Neural cell (in vitro differentiated cells): ENCODE measurements around the gene MAP2K4. TPM values are rescaled to one million over a fixed set of nuclear protein-coding genes. Genes with fewer than 3 reads are reported as not detected.
A peak's percentile ranks its signal among the peaks of the same experiment; 100 is the strongest.

Experiments used
- H2AFZ ChIP-seq: fragments of 200-600, 300-800 bp; sonication (generic), shearing (Covaris generic); 2 replicates; pipeline ENCODE4 v1.6.0; 2014; ENCODE audit warnings: low read depth, mild to moderate bottlenecking, antibody characterized with exemption, low read length, moderate library complexity
- H3F3A ChIP-seq: fragments of 200-600 bp; shearing (Covaris generic); 2 replicates; pipeline ENCODE4 v1.6.1; 2016; ENCODE audit warnings: mild to moderate bottlenecking, moderate library complexity, mixed read lengths, antibody characterized with exemption, low read length; ENCODE audit not compliant: insufficient read depth, poor library complexity, severe bottlenecking
- H3K27ac ChIP-seq: fragments of 200-600, 300-800 bp; sonication (generic), shearing (Covaris generic); 2 replicates; pipeline ENCODE4 v1.5.1; 2014; ENCODE audit warnings: mild to moderate bottlenecking, low read length, moderate library complexity
- H3K27me3 ChIP-seq: fragments of 300-800, 200-600 bp; sonication (generic), shearing (Covaris generic); 2 replicates; pipeline ENCODE4 v1.6.0; 2014; ENCODE audit warnings: mild to moderate bottlenecking, low read depth, low read length, moderate library complexity; ENCODE audit not compliant: insufficient read depth
- H3K36me3 ChIP-seq: fragments of 300-800, 200-600 bp; sonication (generic), shearing (Covaris generic); 2 replicates; pipeline ENCODE4 v1.5.1; 2014; ENCODE audit warnings: mild to moderate bottlenecking, antibody characterized with exemption, low read length, moderate library complexity; ENCODE audit not compliant: insufficient read depth
- H3K4me2 ChIP-seq: fragments of 300-800, 200-600 bp; sonication (generic), shearing (Covaris generic); 2 replicates; pipeline ENCODE4 v1.6.0; 2014; ENCODE audit warnings: mild to moderate bottlenecking, low read length
- H3K4me3 ChIP-seq: fragments of 300-800, 200-600 bp; sonication (generic), shearing (Covaris generic); 2 replicates; pipeline ENCODE4 v1.5.1; 2014; ENCODE audit warnings: mild to moderate bottlenecking, low read length, moderate library complexity
- H3K79me2 ChIP-seq: fragments of 200-600 bp; shearing (Covaris generic); replicated peaks from 2 replicates; pipeline ENCODE4 v1.6.0; 2014; ENCODE audit warnings: mild to moderate bottlenecking, low read length, moderate library complexity; ENCODE audit not compliant: insufficient read depth
- H3K9ac ChIP-seq: fragments of 300-800, 200-600 bp; sonication (generic), shearing (Covaris generic); 2 replicates; pipeline ENCODE4 v1.6.1; 2016; ENCODE audit warnings: mild to moderate bottlenecking, low read length, mixed read lengths
- H3K9me2 ChIP-seq: fragments of 200-600 bp; shearing (Covaris generic); 2 replicates; pipeline ENCODE4 v1.6.1; 2016; ENCODE audit warnings: mild to moderate bottlenecking, low read length, mixed read lengths; ENCODE audit not compliant: insufficient read depth
- H3K9me3 ChIP-seq: fragments of 200-600, 300-800 bp; sonication (generic), shearing (Covaris generic); 2 replicates; pipeline ENCODE4 v1.6.1; 2016; ENCODE audit warnings: mild to moderate bottlenecking, mixed run types, low read length, moderate library complexity, mixed read lengths
- H4K20me1 ChIP-seq: fragments of 200-600 bp; shearing (Covaris generic); 2 replicates; pipeline ENCODE4 v1.6.1; 2016; ENCODE audit warnings: mild to moderate bottlenecking, mixed run types; ENCODE audit not compliant: insufficient read depth
- CTCF ChIP-seq: fragments of 450-650 bp; IDR thresholded peaks from 2 replicates; pipeline ENCODE4 v1.5.1; 2014; ENCODE audit warnings: antibody characterized with exemption, mild to moderate bottlenecking, moderate library complexity; ENCODE audit not compliant: poor library complexity, severe bottlenecking
- EP300 ChIP-seq: fragments of 450-650 bp; conservative IDR thresholded peaks from 2 replicates; pipeline ENCODE4 v1.6.1; 2014; ENCODE audit warnings: antibody characterized with exemption, mild to moderate bottlenecking, moderate library complexity; ENCODE audit not compliant: poor library complexity, severe bottlenecking
- EZH2 ChIP-seq: fragments of 200-600, 300-800 bp; shearing (Covaris generic), sonication (generic); IDR thresholded peaks from 2 replicates; pipeline ENCODE4 v1.6.1; 2014; ENCODE audit warnings: antibody characterized with exemption, low read length, borderline replicate concordance, mild to moderate bottlenecking; ENCODE audit not compliant: insufficient read depth, poor library complexity, severe bottlenecking
- MXI1 ChIP-seq: fragments of 450-650 bp; conservative IDR thresholded peaks from 2 replicates; pipeline ENCODE4 v1.6.1; 2014; ENCODE audit warnings: antibody characterized with exemption, mild to moderate bottlenecking; ENCODE audit not compliant: poor library complexity, severe bottlenecking
- POLR2AphosphoS5 ChIP-seq: IDR thresholded peaks from 2 replicates; pipeline ENCODE4 v1.6.1; 2012
- RAD21 ChIP-seq: fragments of 450-650 bp; conservative IDR thresholded peaks from 2 replicates; pipeline ENCODE4 v1.6.1; 2014; ENCODE audit warnings: antibody characterized with exemption, mild to moderate bottlenecking, moderate library complexity
- REST ChIP-seq: IDR thresholded peaks from 2 replicates; pipeline ENCODE4 v1.6.1; 2012; ENCODE audit warnings: borderline replicate concordance
- SMC3 ChIP-seq: fragments of 450-650 bp; conservative IDR thresholded peaks from 2 replicates; pipeline ENCODE4 v1.6.1; 2014; ENCODE audit warnings: antibody characterized with exemption, mild to moderate bottlenecking, moderate library complexity; ENCODE audit not compliant: poor library complexity
- TAF1 ChIP-seq: IDR thresholded peaks from 2 replicates; pipeline ENCODE4 v1.6.1; 2012; ENCODE audit warnings: low read depth
- polyA plus RNA-seq: library from polyadenylated mRNA; depleted of rRNA; stranded (reverse); fragments of >200 nt; gene quantifications from 2 replicates; pipeline ENCODE4 v1.2.3, GENCODE V29; 2014

MAP2K4 gene
- polyA plus RNA-seq, 1 donor from 2014 or later: 78.4 TPM

GRCh38 chr17:12180644-12181261 is 160.1 kb downstream of the MAP2K4 start:
- Histone ChIP-seq H3K36me3 (no peaks in the 10 kb centered on the region), H3K4me2 (no peak overlapping the region), H2AFZ (no peak overlapping the region), H3K27me3 (no peaks in the 10 kb centered on the region), H3K27ac (no peak overlapping the region), H4K20me1 (no peaks in the 10 kb centered on the region), H3F3A (no peaks in the 10 kb centered on the region), H3K9me2 (no peaks in the 10 kb centered on the region), H3K9ac (no peak overlapping the region), H3K4me3 (no peak overlapping the region), H3K79me2 (no peaks in the 10 kb centered on the region), H3K9me3 (no peaks in the 10 kb centered on the region)
- TF ChIP-seq CTCF (peak; percentile 92), RAD21 (peak; percentile 90), SMC3 (peak; percentile 89), REST (no peak), EZH2 (no peak)

GRCh38 chr17:12187658-12188057 is 167.0 kb downstream of the MAP2K4 start:
- no peaks in the 10 kb centered on the region for H3K27me3 ChIP-seq
- no peak overlapping the region for H3K9ac ChIP-seq
- no peaks in the 10 kb centered on the region for H4K20me1 ChIP-seq
- peaks cover 3% of the 10 kb centered on the region for H3K9me3 ChIP-seq
- H3K4me3 ChIP-seq: no peak overlapping the region
- no peaks in the 10 kb centered on the region for H3K9me2 ChIP-seq
- H3F3A ChIP-seq: no peaks in the 10 kb centered on the region
- TF ChIP-seq EZH2 (no peak), RAD21 (no peak), MXI1 (no peak), SMC3 (no peak), TAF1 (no peak), REST (no peak), EP300 (no peak), CTCF (no peak), POLR2AphosphoS5 (no peak)
- no peak overlapping the region for H3K27ac ChIP-seq
- H3K36me3 ChIP-seq: no peaks in the 10 kb centered on the region
- no peak overlapping the region for H2AFZ ChIP-seq
- no peak overlapping the region for H3K4me2 ChIP-seq
- H3K79me2 ChIP-seq: no peaks in the 10 kb centered on the region
